K562 (cell line): ENCODE data around the gene ITPK1. TPM values are rescaled to one million over a fixed set of nuclear protein-coding genes. Genes with fewer than 3 reads are reported as not detected.

Experiments
- ATAC-seq: fragments of 200-7000 bp; cut with Tn5 transposase; 3 replicates; pipeline ENCODE4 v1.9.1; 2020; ENCODE audit warnings: moderate library complexity
- BruUV-seq: library from RNA; stranded (reverse); fragments of 400-500 nt; replicated peaks from 2 replicates; lab custom pipeline; 2021; lab: Mats Ljungman, UMichigan
- CTCF ChIA-PET: fragments of 300-600 bp; formaldehyde crosslinking; extraction: SDS; loops from one replicate; lab custom pipeline; 2021; ENCODE audit warnings: low intra/inter-chr PET ratio; lab: Yijun Ruan, JAX
- POLR2A ChIA-PET: fragments of 300-600, 350-650 bp; sonication (Branson Sonifier 250); formaldehyde crosslinking; extraction: SDS; loops from one replicate; lab custom pipeline; 2021; ENCODE audit warnings: antibody characterized with exemption, inconsistent platforms; lab: Yijun Ruan, JAX
- DNase-seq, 4 experiments: peaks; one replicate each; pipeline versions ENCODE4 v3.0.0 to v3.0.0-alpha.2; 2011 to 2018; ENCODE audit warnings: low spot score in 3 of 4, mixed read lengths in 3 of 4; ENCODE audit errors: extremely low read depth in 1 of 4
- FAIRE-seq: peaks from 2 replicates; lab custom pipeline; 2011; peaks lifted over from hg19 to GRCh38; lab: Jason Lieb, UNC
- H2AFZ ChIP-seq: 2 replicates; pipeline ENCODE4 v1.6.0; 2011; ENCODE audit warnings: low read depth, low read length, control low read depth, inconsistent platforms
- H3K27ac ChIP-seq: fragments of 200-600 bp; 3 replicates; pipeline ENCODE4 v1.8.0; 2011; ENCODE audit warnings: low read depth, mild to moderate bottlenecking, control low read depth, inconsistent platforms, low read length, moderate library complexity, mixed read lengths; ENCODE audit errors: extremely low read depth
- H3K27me3 ChIP-seq, 2 experiments: fragments of 300-600 bp in 1 of 2; 2 replicates in 1 of 2; 3 replicates in 1 of 2; pipeline versions ENCODE4 v1.6.0 to v1.8.0; 2011; ENCODE audit warnings: inconsistent platforms in 2 of 2, low read length in 2 of 2, mild to moderate bottlenecking in 1 of 2, mixed read lengths in 1 of 2, moderate library complexity in 1 of 2; ENCODE audit not compliant: control insufficient read depth in 2 of 2, insufficient read depth in 2 of 2
- H3K36me3 ChIP-seq: fragments of 300-600 bp; 3 replicates; pipeline ENCODE4 v1.8.0; 2011; ENCODE audit warnings: mild to moderate bottlenecking, low read length, inconsistent platforms; ENCODE audit not compliant: control insufficient read depth, insufficient read depth
- H3K4me1 ChIP-seq, 2 experiments: fragments of 200-600 bp in 1 of 2; replicated peaks in 1 of 2; 2 replicates in 1 of 2; 3 replicates in 1 of 2; pipeline versions ENCODE4 v1.5.1 to v1.8.0; 2011; ENCODE audit warnings: inconsistent platforms in 2 of 2, low read length in 2 of 2, mild to moderate bottlenecking in 1 of 2, mixed read lengths in 1 of 2, moderate library complexity in 1 of 2; ENCODE audit not compliant: control insufficient read depth in 2 of 2, insufficient read depth in 2 of 2
- H3K4me2 ChIP-seq: 2 replicates; pipeline ENCODE4 v1.6.1; 2011; ENCODE audit warnings: low read length, control low read depth, inconsistent platforms, mixed read lengths; ENCODE audit not compliant: insufficient read depth
- H3K4me3 ChIP-seq: fragments of 200-600 bp; sonication (generic), shearing (Covaris generic); 2 replicates; pipeline ENCODE4 v1.5.1; 2016; ENCODE audit warnings: control low read depth, inconsistent platforms
- H3K79me2 ChIP-seq: fragments of 200-600 bp; 3 replicates; pipeline ENCODE4 v1.8.0; 2011; ENCODE audit warnings: low read length, inconsistent platforms; ENCODE audit not compliant: control insufficient read depth, insufficient read depth
- H3K9ac ChIP-seq, 2 experiments: 2 replicates each; pipeline versions ENCODE4 v1.6.0 to v1.6.1; 2011; ENCODE audit warnings: low read depth in 2 of 2, low read length in 2 of 2, control low read depth in 1 of 2, inconsistent platforms in 1 of 2, mild to moderate bottlenecking in 1 of 2, mixed read lengths in 1 of 2; ENCODE audit not compliant: insufficient read depth in 1 of 2
- H3K9me1 ChIP-seq: one replicate; pipeline ENCODE4 v1.6.0; 2011; ENCODE audit warnings: inconsistent platforms, mild to moderate bottlenecking, low read length, moderate library complexity; ENCODE audit not compliant: control insufficient read depth, insufficient read depth
- H3K9me3 ChIP-seq: replicated peaks from 2 replicates; pipeline ENCODE4 v1.5.1; 2011; ENCODE audit warnings: low read depth, low read length, inconsistent platforms; ENCODE audit not compliant: control insufficient read depth, insufficient read depth
- H4K20me1 ChIP-seq: replicated peaks from 2 replicates; pipeline ENCODE4 v1.6.1; 2011; ENCODE audit warnings: low read length, inconsistent platforms, mixed read lengths; ENCODE audit not compliant: control insufficient read depth, insufficient read depth
- CAMTA2 ChIP-seq: fragments of 250-450 bp; sonication (Bioruptor Pico); conservative IDR thresholded peaks from 2 replicates; pipeline ENCODE4 v1.5.1; 2022
- CREM ChIP-seq: IDR thresholded peaks from 2 replicates; pipeline ENCODE4 v1.6.1; 2014; ENCODE audit warnings: antibody characterized with exemption, low read depth
- FOS ChIP-seq: IDR thresholded peaks from 3 replicates; pipeline ENCODE4 v1.6.1; 2011; ENCODE audit not compliant: insufficient read length; ENCODE audit errors: extremely low read depth
- KDM1A ChIP-seq, 2 experiments: fragments of 450-650 bp; IDR thresholded peaks; 2 replicates each; pipeline ENCODE4 v1.6.1; 2016; ENCODE audit warnings: mild to moderate bottlenecking in 2 of 2
- MED1 ChIP-seq: sonication (generic); formaldehyde crosslinking; IDR thresholded peaks from 2 replicates; pipeline ENCODE4 v1.8.1; 2023; ENCODE audit warnings: missing genetic modification reagents, borderline replicate concordance
- MTF1 ChIP-seq: fragments of 250-450 bp; sonication (Bioruptor Pico); IDR thresholded peaks from 2 replicates; pipeline ENCODE4 v1.9.0; 2021; ENCODE audit warnings: moderate library complexity, mild to moderate bottlenecking, inconsistent platforms, borderline replicate concordance
- NCOR1 ChIP-seq: fragments of 450-650 bp; IDR thresholded peaks from 2 replicates; pipeline ENCODE4 v1.6.1; 2016; ENCODE audit warnings: mild to moderate bottlenecking, moderate library complexity
- POLR3A ChIP-seq: IDR thresholded peaks from 2 replicates; pipeline ENCODE4 v1.6.1; 2011; ENCODE audit warnings: borderline replicate concordance, mild to moderate bottlenecking, moderate library complexity; ENCODE audit not compliant: insufficient read length, insufficient read depth; ENCODE audit errors: extremely low read depth
- PTRF ChIP-seq: fragments of 450-650 bp; IDR thresholded peaks from 2 replicates; pipeline ENCODE4 v1.6.1; 2016; ENCODE audit warnings: mild to moderate bottlenecking, missing genetic modification characterization, missing compliant biosample characterization
- PTTG1 ChIP-seq: fragments of 450-650 bp; IDR thresholded peaks from 2 replicates; pipeline ENCODE4 v1.6.1; 2016; ENCODE audit warnings: low read depth, mild to moderate bottlenecking, missing genetic modification characterization, missing compliant biosample characterization
- SUPT5H ChIP-seq: fragments of 450-650 bp; IDR thresholded peaks from 2 replicates; pipeline ENCODE4 v1.6.1; 2016
- XRCC5 ChIP-seq: fragments of 200-400 bp; formaldehyde crosslinking; IDR thresholded peaks from 2 replicates; pipeline ENCODE4 v1.6.1; 2017; ENCODE audit warnings: low read depth, mild to moderate bottlenecking, low read length
- ZFPM2 ChIP-seq: fragments of 250-450 bp; sonication (Bioruptor Pico); IDR thresholded peaks from 2 replicates; pipeline ENCODE4 v1.5.1; 2022; ENCODE audit warnings: mild to moderate bottlenecking
- ZKSCAN8 ChIP-seq: fragments of 200-800 bp; sonication (Bioruptor generic); IDR thresholded peaks from 2 replicates; pipeline ENCODE4 v1.6.1; 2016; ENCODE audit warnings: missing genetic modification characterization, missing compliant biosample characterization
- ZNF121 ChIP-seq: sonication (generic); formaldehyde crosslinking; conservative IDR thresholded peaks from 2 replicates; pipeline ENCODE4 v1.8.0; 2022; ENCODE audit warnings: missing genetic modification reagents
- ZNF3 ChIP-seq: fragments of 250-450 bp; sonication (Bioruptor Pico); IDR thresholded peaks from 2 replicates; pipeline ENCODE4 v1.5.0; 2021; ENCODE audit warnings: mild to moderate bottlenecking, moderate library complexity
- ZNF507 ChIP-seq: conservative IDR thresholded peaks from 2 replicates; pipeline ENCODE4 v1.6.1; 2017; ENCODE audit warnings: missing genetic modification characterization, missing compliant biosample characterization
- WGBS: fragments of 100-300 bp; shearing (Covaris generic); methylation state at CpG from one replicate; pipeline ENCODE4 v1.1.6; 2016; ENCODE audit warnings: low coverage, mixed read lengths; ENCODE audit not compliant: insufficient coverage; ENCODE audit errors: missing lambda C conversion rate; 5-methylcytosine and 5-hydroxymethylcytosine counted together
- in situ Hi-C: fragments of 300-500 bp; cut with MboI; formaldehyde crosslinking; loops from 4 replicates; pipeline ENCODE4 v1.15.0; 2018; ENCODE audit warnings: inconsistent platforms, mixed read lengths
- intact Hi-C: fragments of 100-400 bp; cut with micrococcal nuclease; formaldehyde crosslinking; loops from 2 replicates; pipeline ENCODE4 v1.14.2; 2022
- polyA plus RNA-seq, 8 experiments: library from polyadenylated mRNA; depleted of rRNA in 4 of 8; stranded (reverse) in 5 of 8; unstranded in 3 of 8; fragments of >200 nt; fragmentation: Nextera tagmentation in 2 of 8; fragmentation: Illumina TruSeq in 1 of 8; extraction: Ambion mirVana in 2 of 8; extraction: Trizol in 1 of 8; gene quantifications; 2 replicates each; pipeline versions ENCODE4 v1.2.1 to v1.2.3, GENCODE V29; 2011 to 2014; ENCODE audit warnings: inconsistent platforms in 1 of 8, missing spikeins in 1 of 8
- total RNA-seq, 7 experiments: library from RNA; depleted of rRNA in 6 of 7; stranded (reverse); fragments of >200 nt in 6 of 7; fragmentation: Illumina TruSeq in 2 of 7; extraction: Trizol in 2 of 7; gene quantifications; 2 replicates each; pipeline versions ENCODE4 v1.2.1 to v1.2.3, GENCODE V29; 2011 to 2021; ENCODE audit warnings: low replicate concordance in 1 of 7
- TF ChIP-seq, protein P1 (sequence below), 2 experiments: fragments of 450-650 bp in 1 of 2; IDR thresholded peaks; 2 replicates each; pipeline ENCODE4 v1.6.1; 2011 to 2017; ENCODE audit warnings: low read depth in 2 of 2, antibody characterized with exemption in 1 of 2, borderline replicate concordance in 1 of 2, low read length in 1 of 2, mild to moderate bottlenecking in 1 of 2, mixed read lengths in 1 of 2; ENCODE audit not compliant: control insufficient read depth in 1 of 2
- TF ChIP-seq, protein P2 (sequence below): IDR thresholded peaks from 2 replicates; pipeline ENCODE4 v1.6.1; 2011; ENCODE audit not compliant: insufficient read length; ENCODE audit errors: extremely low read depth

ITPK1 gene
- total and polyA plus RNA-seq, 9 of the 15 experiments (the other 6 are each of a cell fraction or from before 2014, with no cell fraction given): 1.2 to 39.2 (median 23.0) TPM

DNA sequence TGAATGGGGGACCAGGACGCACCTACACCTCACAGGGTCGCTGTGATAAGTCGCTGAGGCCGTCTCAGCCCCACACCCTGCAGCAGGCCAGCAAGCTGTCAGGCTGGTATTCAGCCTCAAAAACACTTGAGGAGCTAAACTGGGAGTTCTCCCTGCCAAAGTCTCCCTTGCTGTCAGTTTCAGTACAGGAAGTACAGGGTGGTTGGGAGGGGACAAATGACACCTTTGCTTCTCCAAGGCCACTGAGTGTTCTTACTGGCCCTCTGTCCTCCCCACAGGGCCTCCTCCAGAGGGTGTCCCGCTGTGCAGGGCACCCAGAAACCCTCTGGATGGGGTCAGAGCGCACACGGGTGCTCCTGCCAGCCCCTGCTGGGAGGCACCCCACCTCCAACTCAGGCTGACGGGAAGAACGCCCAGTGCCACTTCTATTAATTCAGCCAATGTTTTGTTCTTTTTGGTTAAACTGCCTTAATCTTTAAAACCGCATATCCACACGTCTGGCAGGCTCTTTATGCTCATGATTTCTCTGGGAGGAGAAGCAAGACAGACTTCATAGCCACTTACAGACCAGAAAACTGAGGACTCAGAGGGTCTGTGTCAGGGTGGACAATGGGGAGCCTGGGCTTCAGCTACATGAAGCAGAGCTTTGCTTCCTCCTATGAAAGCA is 75.9 kb downstream of the ITPK1 start (continued):
- TF ChIP-seq XRCC5 (no peak), POLR3A (no peak), ZNF3 (CRISPR knock-in tag) (no peak), CAMTA2 (CRISPR knock-in tag) (no peak), MTF1 (CRISPR knock-in tag) (no peak), ZNF507 (tag) (no peak), ZKSCAN8 (CRISPR knock-in tag) (no peak)

DNA sequence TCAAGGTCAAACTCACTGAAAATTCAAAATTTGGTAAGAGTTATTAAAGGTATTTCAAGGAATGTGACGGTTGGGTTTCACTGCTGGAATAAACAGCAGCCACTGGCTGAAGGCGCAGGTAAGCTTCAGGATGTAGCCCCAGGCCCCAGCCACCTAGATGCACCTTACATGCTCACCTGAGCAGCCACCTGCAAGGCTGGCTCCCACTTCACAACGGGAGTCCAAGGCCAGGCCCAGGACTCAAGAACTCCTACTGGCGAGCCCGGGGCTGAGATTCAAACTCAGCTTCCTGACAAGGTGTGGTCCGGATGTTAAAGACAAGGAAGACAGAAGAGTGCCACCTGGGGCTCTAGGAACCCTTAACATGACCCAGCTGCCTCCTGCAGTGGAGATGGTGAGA is 78.4 kb downstream of the ITPK1 start:
- ChIA-PET POLR2A (interaction anchor here (0.6 kb wide), 1 partner anchor 25 kb away, joined by 3 read pairs; no protein-coding TSS in a partner anchor), CTCF (no interaction called here)
- FAIRE-seq: no peak

More for the DNA sequence above, 78.4 kb downstream of the ITPK1 start:
- H3K4me1 ChIP-seq: peaks cover 0 to 29% of the 10 kb centered on the region in 2 experiments; a peak in 2 of 5 replicates
- no peak overlapping the region for H3K4me2 ChIP-seq
- H3K4me3 ChIP-seq: no peak overlapping the region
- WGBS: 82% methylated on average over 6 of the region's 6 CpGs
- H3K27ac ChIP-seq: no peak overlapping the region
- no peak for DNase-seq
- peaks cover 8% of the 10 kb centered on the region for H3K9me1 ChIP-seq
- peaks cover 9% of the 10 kb centered on the region for H4K20me1 ChIP-seq
- in situ Hi-C loops (no loop called here), intact Hi-C loops (no loop called here)
- H2AFZ ChIP-seq: no peak overlapping the region
- no peaks in the 10 kb centered on the region for H3K36me3 ChIP-seq
- no TSS peak for BruUV-seq
- H3K27me3 ChIP-seq: no peaks in the 10 kb centered on the region
- H3K79me2 ChIP-seq: no peaks in the 10 kb centered on the region
- TF ChIP-seq ZFPM2 (CRISPR knock-in tag) (no peak), KDM1A (IDR thresholded peaks at IDR 0.05) (no peak), ZNF121 (CRISPR knock-in tag) (no peak), SUPT5H (no peak), FOS (no peak), PTTG1 (tag) (no peak), MED1 (CRISPR knock-in tag) (no peak), CREM (no peak), PTRF (no peak), NCOR1 (no peak)
- TF ChIP-seq, protein P1, sequence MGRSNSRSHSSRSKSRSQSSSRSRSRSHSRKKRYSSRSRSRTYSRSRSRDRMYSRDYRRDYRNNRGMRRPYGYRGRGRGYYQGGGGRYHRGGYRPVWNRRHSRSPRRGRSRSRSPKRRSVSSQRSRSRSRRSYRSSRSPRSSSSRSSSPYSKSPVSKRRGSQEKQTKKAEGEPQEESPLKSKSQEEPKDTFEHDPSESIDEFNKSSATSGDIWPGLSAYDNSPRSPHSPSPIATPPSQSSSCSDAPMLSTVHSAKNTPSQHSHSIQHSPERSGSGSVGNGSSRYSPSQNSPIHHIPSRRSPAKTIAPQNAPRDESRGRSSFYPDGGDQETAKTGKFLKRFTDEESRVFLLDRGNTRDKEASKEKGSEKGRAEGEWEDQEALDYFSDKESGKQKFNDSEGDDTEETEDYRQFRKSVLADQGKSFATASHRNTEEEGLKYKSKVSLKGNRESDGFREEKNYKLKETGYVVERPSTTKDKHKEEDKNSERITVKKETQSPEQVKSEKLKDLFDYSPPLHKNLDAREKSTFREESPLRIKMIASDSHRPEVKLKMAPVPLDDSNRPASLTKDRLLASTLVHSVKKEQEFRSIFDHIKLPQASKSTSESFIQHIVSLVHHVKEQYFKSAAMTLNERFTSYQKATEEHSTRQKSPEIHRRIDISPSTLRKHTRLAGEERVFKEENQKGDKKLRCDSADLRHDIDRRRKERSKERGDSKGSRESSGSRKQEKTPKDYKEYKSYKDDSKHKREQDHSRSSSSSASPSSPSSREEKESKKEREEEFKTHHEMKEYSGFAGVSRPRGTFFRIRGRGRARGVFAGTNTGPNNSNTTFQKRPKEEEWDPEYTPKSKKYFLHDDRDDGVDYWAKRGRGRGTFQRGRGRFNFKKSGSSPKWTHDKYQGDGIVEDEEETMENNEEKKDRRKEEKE (IDR thresholded peaks at IDR 0.05; ENCODE audit: borderline replicate concordance in 1 of 2, control insufficient read depth in 1 of 2, low read depth in 2 of 2, low read length in 1 of 2): no peak
- TF ChIP-seq, protein P2, sequence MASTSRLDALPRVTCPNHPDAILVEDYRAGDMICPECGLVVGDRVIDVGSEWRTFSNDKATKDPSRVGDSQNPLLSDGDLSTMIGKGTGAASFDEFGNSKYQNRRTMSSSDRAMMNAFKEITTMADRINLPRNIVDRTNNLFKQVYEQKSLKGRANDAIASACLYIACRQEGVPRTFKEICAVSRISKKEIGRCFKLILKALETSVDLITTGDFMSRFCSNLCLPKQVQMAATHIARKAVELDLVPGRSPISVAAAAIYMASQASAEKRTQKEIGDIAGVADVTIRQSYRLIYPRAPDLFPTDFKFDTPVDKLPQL: no peak
- no peak overlapping the region for H3K9ac ChIP-seq
- ATAC-seq: no peak
- H3K9me3 ChIP-seq: no peaks in the 10 kb centered on the region
